Fibroblast of gingiva (primary cell): ENCODE data around the gene MMS19.
"Not testable (repeated sequence)": the region's sequence is repeated elsewhere in the genome, so short reads cannot be mapped to it uniquely, and the experiment has no call there.

Experiments
- DNase-seq: peaks from one replicate; pipeline ENCODE4 v3.0.0-alpha.2; 2011; ENCODE audit warnings: low read depth

Gene MMS19

DNA sequence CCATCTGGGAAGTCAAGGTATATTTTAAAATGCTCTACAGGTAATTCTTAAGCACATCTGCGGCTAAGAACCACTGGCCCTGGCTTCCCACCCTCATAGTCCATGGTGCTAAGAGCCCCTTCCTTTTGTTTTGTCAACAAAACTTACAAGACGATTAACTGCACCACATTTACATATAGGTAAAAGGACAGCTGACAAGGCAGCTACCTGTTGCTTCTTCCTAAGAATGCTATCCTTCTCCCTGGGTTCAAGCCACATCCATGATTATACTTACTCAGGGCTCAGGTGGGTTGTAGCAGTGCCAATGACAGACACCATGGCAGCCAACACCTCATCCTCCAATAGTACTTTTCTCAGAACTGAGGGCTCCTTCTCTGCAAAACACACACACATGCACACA lies 35.9 kb downstream of the MMS19 start:
- no peak for DNase-seq

DNA sequence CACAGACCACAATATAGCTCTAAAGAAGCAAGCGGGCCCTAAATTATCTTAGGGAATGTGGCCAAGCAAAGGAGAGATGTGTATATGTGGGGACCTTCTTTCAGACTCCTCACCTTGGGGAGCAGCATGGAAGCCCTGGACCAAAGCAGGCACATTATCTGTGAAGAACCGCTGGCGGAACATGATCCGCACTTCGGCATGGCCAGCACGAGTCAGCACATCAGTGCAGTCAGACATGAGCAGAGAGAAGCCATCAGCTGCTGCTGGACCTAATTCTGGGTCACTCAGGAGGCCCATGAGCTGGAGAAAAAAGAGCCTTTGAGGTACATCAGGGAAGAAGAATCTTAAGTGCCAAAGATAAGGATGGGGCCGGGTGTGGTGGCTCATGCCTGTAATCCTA lies 38.3 kb downstream of the MMS19 start:
- DNase-seq, result no peak

DNA sequence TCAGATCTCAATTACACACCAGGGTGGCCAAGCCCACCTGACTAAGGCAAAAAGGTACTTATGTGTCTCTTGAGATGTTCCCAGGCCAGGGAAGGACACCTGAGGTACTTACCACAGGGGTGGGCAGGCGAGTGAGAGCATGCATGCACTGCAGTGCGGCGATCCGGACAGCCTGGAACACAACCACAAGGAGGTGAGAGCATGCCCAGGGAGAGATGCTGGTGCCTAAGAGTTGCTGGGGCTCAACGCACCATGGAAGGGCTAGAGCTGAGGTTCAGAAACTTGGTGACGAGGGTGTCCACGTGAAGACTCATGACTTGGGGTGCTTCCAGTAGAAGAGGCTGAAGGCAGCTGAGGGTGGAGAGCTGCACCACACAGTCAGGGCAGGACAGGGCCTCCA lies 39.1 kb downstream of the MMS19 start:
- no peak for DNase-seq

DNA sequence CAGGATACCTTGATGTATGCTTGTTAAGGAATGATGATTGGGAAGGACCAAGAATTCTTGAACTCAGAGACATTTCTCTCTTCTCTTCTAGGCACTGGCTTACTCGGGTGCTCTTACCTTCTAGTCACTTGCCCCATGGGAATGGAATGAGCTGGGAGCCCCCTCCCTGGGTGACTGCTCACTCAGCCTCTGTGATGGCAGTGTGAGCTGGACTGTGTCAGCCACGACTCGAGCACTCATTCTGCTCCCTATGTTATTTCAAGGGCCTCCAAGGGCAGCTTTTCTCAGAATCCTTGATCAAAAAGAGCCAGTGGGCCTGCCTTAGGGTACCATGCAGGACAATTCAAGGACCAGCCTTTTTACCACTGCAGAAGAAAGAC lies 41.5 kb downstream of the MMS19 start:
- no peak for DNase-seq

DNA sequence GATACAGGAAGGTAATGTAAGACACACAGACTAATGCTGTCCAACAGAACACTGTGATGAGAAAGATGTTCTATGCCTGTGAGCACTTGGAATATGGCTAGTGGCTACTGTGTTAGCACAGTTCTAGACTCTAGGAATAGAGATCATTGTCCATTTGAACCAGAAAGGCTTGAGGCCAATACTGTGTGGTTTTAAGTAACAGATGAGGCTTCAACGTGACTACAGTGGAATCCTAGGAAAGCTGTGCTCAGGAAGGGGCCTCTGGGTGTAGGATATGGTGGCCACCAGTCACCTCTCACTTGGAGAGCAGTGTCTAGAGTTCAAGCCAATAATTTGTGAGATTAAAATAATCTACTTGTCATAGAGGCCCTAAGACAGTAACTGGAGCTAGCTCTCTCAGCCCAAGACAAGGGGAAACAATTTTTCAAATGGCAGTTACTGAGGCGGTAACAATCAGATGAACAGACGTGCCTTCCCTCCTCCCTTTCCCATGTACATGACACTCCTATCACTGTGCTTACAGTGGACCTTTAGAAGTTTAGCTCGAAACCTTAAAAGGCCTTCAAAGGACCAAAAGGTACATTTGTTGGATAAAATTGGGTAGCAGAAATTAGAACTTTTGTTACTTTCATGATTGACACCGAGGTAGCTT lies 42.1 kb downstream of the MMS19 start:
- no peak for DNase-seq

DNA sequence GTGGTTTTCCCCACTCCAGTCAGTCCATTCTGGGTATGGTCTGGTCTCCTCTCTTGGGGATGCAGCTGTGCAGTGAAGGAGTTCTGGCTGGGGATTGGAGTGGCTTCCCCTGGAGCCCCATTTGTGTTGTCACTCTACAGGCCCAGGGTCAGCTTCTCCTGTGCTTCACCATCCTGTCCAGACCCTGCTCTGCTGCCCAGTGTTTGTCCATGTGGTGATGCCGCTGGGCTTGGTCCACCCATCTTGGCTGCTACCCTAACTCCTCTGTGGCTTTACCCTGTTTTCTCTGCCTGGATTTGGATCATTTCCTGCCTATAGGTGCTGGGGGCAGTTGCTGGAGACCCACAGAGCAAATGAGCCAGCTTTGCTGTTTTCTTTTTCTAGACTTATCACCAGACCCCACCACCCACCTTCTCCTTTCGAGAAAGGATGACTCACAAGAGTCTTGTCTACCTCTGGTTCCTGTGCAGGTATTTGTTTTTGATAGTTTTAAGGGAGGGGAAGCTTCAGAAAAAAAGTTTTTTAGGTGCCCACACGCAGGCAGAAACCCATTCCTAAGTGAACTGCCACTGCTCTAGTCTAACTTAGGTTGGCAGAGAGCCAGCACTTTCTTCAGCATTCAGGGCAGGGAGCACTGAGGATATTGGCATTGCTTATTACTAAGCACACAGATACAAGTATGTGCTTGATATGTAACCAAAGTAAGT lies 43.7 kb downstream of the MMS19 start:
- DNase-seq, result peak; percentile 54

DNA sequence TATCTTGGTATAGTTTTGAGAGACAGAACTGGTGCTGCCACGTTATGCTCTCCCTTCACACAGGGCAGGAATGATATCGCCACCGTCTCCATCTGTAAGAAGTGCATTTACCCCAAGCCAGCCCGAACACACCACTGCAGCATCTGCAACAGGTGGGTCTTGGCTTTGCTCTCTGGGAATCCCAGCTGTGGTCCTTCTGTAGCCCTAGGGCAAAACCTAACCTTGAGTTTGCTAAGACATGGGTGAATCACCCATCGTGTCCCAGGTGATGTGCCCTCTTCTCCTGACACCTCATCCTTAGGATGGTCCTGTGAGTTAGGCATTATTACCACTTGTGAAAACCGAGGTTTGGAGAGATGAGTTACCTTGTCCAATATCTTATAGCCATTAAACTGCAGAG lies 45.9 kb downstream of the MMS19 start:
- DNase-seq, result no peak

DNA sequence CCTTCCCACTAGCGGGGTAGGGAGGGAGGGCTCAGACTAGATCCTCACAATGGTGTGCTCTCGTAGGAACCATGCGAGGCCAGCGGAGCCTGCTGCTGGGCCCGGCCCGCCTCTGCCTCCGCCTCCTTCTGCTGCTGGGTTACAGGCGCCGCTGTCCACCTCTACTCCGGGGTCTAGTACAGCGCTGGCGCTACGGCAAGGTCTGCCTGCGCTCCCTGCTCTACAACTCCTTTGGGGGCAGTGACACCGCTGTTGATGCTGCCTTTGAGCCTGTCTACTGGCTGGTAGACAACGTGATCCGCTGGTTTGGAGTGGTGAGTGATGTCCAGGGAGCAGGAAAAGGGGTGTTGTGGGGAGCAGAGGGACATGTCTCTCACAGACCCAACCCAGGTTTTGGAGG lies 46.6 kb downstream of the MMS19 start:
- no peak for DNase-seq

DNA sequence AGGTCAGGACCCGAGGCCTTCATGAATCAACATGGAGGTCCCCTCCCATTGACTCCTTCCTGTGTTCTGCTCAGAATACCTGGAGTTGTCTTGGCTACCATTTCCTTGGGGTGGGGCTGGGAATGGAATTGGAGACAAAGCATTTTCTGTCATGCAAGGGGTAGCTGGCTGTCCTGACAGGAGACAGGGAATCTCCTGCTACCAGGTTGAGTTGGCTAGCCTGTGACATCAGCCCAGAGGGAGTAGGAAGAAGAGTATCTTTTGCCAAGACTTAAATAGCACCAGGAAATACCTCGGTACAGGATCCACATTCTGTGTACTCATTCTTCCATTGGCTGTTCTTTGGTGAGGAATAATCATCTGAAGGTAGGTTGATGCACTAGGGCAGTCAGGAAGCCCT lies 47.4 kb downstream of the MMS19 start:
- no peak for DNase-seq

DNA sequence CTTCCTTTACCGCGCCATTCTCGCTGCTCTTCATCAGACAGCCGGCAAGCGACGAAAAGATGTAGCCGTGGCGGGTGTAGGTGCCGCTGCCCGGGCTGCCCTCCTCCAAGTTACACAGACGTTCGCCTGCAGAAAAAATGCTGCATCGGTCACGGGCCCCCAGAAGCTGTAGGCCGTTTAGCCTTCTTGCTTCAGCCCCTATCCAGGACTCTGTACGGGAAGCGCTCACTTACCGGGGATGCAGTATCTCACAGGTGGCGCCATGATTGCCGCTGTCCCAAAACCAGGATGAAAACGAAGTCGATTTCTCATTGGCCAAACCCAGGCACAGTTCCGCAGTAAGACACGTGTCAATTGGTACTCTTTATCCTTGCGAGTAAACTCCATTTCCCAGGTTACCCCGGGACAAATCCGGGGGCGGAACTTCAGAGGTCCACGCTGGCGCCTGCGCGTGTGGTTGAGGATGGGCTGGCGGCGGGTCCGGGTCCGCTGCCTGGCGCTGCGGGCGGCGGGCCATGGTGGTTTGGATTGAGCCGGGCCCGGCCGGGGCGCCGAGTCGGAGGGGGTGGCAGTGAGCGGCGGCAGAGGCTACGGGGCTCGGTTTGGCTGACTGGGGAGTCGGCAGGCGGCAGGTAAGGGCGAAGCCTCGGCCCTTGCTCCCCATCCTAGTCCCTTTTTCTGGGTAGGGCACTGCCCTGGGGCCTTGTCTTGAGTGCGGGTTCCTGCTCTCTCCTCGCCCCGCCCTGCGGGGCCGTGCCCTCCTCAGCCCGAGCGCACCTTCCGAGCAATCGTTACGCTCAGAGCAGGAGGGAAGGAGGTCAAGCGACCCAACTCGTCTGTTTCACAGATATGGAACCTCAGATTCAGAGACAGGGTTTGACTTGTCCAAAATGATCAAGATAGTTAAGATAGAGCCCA lies 52.2 kb downstream of the MMS19 start, which contains the start of the genes EXOSC1 and ZDHHC16:
EXOSC1 (minus strand) TSS at position 285 of the 918 bp plus-strand sequence; CDS start at position 264, 21 bp downstream.
ZDHHC16 (plus strand) TSS at position 454 of the 918 bp plus-strand sequence. CDS start 5,501 bp downstream, outside the sequence.
- peak; percentile 91 for DNase-seq

DNA sequence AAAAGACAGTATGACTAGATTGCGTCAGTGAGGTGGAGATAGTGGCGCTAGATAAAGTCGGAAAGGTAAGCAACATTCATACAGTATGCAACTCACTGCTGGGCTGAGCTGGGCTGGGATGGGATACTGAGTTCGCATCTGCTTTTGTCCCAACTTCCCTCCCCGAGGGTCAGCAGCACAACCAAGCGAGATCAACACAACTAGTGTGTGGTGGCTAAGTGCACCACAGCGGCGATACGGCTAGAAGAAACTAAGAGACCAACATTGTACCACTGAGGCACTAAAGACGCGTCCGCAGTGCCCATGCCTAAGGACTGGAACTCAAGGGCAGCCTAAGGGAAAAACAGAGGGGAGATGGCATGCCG lies 52.9 kb downstream of the MMS19 start:
- no peak for DNase-seq

DNA sequence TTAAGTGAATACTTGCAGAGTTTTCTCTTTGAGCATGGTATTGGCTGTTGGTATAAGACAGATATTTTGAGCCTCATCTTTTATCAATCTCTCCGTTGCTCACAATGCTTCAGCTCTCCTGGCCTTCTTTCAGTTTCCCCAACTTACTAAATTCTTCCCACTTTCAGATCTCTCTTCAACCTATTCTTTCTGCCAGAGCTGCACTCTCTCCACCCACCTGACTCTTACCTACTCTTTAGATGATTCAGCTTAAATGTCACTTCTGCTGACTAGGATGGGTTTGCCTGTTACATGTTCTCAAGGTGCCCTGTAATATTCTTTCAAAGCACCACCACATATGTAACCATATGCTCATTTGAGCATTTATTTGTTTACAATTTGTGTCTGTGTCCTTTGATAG lies 54.0 kb downstream of the MMS19 start:
- DNase-seq, result no peak

DNA sequence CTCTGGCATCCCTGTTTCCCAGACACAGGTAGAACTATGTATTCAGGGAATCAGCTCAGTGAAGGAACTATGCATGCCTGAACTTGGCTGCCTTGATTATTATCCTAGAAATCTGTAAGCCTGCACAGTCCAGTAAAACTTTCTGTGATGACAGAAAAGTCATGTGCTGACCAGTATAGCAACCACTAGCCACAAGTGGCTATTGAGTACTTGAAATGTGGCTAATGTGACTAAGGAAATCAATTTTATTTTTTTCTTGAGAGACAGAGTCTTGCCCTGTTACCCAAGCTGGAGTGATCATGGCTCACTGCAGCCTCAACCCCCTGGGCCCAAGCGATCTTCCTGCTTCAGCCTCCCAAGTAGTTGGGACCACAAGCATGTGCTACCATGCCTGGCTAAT lies 55.9 kb downstream of the MMS19 start:
- DNase-seq, result no peak

DNA sequence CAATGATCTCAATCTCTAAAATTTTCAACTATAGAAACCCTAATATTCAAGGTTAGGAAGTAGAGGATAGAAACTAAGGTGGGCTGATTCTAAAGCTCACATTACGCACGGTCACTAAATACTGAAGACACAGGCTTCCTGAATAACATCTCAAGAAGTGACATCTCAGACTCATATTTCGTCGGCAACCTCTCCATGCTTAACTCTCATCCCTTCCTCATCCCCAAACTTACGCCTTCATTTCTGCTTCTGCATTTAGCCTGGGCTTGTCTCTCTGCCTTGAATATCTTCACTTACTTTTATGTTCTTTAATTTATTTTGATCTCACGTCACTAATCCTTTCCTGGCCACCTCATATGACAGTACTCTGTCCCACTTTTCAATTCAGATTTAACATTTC lies 63.0 kb downstream of the MMS19 start:
- no peak for DNase-seq

DNA sequence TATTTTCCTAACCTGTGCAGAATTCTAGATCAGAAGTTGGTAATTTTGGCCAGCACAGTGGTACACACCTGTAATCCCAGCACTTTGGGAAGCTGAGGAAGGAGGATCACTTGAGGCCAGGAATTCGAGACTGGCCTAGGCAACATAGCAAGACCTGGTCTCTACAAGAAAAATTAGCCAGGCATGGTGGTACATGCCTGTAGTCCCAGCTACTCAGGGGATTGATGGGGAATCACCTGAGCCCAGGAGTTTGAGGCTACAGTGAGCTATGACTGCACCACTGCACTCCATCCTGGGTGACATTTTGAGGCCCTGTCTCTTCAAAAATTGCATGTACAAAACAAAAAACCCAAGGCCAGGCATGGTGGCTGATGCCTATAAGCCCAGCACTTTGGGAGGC lies 63.7 kb downstream of the MMS19 start:
- no peak for DNase-seq

DNA sequence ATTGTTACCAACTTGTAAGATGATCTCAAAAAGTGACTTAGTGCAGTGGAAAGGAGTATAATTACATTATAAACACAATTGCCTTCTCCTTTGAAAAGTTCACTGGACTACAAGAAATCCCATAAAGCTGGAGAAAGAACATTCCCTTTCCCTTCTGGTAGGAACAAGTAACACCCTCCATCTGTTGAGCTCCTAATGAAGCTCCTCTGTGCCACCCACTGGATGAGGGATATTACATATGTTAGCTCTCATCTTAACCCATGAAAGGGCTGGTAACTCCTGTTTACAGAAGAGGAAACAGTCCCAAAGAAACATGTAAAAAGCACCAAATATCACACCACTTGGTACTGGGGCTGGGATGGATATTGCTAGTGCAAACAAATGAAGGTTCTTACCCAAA lies 64.2 kb downstream of the MMS19 start:
- no peak for DNase-seq

DNA sequence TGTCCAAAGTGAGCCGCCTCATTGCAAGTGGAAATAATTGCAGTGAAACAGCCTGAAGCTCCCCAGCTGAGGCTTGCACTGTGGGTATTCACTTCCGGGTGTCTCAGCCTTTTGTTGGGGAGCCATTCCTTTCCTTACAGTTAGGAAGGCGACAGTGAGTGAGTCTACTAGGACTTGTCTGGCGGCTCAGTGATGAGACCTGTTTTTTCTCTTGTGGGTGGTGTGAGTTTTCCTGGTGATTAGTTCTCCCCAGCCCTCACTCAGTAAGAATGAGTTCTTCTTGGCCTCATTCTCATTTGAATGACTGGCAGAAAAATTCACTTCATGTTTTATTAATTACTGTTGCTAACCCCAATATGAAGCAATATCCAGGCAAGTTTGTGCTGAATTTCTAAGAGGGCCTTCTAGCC lies 69.6 kb downstream of the MMS19 start:
- DNase-seq, result peak; percentile 65

DNA sequence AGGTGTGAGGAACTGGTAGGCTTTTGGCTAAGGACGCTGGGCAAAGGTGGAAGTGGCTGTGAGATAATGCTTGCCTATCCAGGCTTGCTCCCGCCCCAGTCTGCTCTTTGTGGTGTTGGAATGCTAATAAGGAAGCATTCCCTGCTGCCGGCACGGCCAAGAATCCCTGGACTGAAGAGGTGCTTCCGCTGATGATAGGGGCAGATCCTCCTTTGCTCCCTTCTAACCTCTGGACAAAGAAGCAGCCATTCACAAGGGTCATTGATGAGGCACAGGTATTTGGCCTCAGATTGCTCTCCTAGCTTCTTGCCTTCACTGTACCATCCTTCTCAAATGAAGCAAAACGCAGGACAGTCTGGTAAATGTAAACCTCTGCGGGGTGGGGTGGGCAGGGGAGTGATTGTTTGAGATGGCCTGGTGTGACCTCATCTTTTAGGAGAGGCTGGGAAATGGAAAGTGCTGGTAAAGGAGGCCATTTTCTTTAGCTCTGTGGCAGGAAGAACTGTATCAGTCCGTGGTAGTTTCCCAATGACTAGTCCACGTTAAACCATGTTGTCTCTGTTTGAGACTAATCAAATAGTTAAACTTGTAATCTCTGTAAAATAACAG lies 70.5 kb downstream of the MMS19 start:
- no peak for DNase-seq

DNA sequence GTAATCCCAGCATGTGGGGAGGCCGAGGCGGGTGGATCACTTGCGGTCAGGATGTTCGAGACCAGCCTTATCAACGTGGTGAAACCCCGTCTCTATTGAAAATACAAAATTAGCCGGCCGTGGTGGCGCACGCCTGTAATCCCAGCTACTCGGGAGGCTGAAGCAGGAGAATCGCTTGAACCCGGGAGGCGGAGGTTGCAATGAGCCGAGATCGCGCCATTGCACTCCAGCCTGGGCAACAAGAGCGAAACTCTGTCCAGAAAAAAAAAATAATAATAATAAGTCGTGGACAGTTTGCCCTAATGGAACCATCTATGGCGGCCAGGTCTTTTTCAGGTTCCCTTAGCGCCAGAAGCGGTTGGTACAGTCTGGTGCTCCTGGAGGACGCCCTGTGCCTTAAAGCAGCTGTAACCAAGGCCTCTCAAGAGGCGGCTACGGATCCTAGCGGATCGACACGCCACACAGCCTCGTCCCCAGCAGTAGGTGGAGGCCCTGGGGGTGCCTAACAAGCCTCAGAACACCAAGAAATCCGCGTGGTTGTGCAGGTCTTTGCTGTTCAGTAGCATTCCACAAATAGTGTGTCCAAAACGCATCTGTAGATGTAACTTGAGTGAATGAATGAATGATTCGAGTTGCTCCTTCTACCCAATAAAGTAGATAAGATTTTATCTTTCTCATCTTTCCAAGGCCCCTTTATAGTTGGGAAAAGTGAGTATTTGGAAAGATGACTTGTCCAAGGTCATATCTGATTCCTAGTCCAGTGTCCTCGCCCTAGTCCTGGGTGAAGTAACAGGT lies 71.2 kb downstream of the MMS19 start:
- DNase-seq, result no peak

DNA sequence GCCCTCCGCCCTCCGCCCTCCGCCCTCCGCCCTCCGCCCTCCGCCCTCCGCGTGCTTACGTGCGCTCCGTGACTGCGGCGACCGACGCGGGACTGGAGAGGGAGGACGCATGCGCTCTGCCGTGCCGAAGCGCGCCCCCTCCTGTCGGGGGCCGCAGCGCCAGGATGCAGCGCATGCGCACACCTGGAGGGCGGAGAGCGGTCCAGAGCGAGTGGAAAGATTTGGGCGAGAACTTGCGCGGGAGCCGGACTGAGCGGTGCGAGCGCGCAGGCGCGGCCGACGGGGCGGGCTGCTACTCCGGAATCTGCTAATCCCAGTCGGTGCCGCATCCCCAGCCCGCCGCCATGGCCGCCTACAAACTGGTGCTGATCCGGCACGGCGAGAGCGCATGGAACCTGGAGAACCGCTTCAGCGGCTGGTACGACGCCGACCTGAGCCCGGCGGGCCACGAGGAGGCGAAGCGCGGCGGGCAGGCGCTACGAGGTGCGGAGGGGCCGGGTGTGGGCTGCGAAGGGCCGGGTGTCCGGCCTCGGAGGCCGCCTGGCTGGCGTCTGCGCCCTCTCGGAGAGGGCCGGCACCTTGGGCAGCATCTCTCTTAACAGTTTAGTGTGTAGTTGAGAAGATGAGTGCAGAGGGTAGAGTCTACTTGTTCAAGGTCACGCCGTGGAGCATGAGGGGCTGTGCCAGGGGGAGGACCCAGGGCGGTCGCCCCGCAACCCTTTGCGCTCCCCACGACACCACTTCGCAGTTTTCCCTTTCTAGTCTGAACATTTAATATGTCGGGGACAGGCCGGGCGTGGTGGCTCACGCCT lies 72.1 kb downstream of the MMS19 start, which contains the start of gene PGAM1:
PGAM1 (plus strand) TSS at position 228 of the 812 bp plus-strand sequence; CDS start at position 345, 117 bp downstream.
- DNase-seq, result peak; percentile 96

DNA sequence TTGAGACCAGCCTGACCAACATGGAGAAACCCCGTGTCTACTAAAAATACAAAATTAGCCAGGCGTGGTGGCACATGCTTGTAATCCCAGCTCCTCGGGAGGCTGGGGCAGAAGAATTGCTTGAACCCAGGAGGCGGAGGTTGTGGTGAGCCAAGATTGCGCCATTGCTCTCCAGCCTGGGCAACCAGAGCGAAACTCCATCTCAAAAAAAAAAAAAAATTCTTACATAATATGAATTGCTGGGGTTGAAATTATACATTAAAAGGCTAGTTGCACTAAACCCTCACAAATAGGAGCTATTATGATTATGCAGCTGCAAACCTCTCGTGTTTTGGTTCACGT lies 74.5 kb downstream of the MMS19 start:
- DNase-seq, result not testable (repeated sequence)
